ENCODE results near the gene CDHR1. TPM values are rescaled to one million over a fixed set of nuclear protein-coding genes. Genes with fewer than 3 reads are reported as not detected.
A peak's percentile ranks its signal among the peaks of the same experiment; 100 is the strongest.
"Not testable (repeated sequence)": the region's sequence is repeated elsewhere in the genome, so short reads cannot be mapped to it uniquely, and the experiment has no call there.

The CDHR1 gene
- 0.13 TPM for total RNA-seq

DNA sequence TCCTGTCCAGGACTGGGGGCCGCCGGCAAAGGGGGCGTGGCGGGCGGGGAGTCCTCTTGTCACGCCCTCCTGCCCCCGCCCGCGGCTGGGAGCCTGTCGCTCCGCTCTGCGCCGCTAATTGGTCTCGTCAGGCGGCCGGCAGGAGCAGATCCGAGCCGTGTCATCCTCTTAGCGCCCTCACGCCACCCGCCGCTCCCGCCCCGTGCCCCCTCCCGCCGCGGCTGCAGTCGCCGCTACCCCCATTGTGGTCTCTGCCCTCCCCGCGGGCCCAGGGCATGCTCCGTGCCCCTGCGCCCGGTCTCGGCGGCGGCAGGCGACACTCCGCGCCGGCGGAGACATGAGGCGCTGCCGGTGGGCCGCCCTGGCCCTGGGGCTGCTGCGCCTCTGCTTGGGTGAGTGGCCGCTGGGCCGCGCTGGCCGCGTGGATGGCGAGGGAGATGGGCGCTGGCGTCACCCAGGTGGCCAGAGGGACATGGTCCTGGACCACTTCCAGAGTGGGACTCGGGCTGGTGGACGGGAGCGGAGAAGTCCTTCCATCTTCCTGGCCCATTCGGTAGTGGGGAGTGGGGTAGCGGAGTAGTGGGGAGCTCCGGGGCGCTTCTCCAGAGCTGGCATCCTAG lies at the start of gene CDHR1:
TSS of gene CDHR1 (plus strand) at position 114 of the 620 bp plus-strand sequence. CDS start at position 338, 224 bp downstream.
- DNase-seq (ENCODE audit: low spot score) (no peak), ATAC-seq (peak; percentile 55)

DNA sequence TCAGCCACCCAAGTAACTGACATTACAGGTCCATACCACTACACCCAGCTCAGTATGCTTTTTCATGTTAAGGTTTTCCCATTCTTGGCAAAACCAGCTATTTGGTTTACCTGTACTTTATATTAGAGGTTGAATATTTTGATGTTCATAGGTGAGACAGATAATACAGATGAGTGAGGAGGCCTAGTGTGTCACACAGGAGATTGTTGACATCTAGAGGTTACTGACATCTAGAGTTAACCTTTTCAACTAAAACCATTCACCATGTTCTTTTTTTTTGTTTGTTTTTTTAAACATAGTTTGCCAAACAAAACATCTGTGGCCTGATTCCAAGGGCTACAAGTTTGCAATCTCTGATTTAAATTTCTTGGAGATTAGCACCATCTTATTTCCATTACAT lies 47.0 kb upstream of the CDHR1 start:
- DNase-seq (ENCODE audit: low spot score): no peak
- ATAC-seq: peak; percentile 55

DNA sequence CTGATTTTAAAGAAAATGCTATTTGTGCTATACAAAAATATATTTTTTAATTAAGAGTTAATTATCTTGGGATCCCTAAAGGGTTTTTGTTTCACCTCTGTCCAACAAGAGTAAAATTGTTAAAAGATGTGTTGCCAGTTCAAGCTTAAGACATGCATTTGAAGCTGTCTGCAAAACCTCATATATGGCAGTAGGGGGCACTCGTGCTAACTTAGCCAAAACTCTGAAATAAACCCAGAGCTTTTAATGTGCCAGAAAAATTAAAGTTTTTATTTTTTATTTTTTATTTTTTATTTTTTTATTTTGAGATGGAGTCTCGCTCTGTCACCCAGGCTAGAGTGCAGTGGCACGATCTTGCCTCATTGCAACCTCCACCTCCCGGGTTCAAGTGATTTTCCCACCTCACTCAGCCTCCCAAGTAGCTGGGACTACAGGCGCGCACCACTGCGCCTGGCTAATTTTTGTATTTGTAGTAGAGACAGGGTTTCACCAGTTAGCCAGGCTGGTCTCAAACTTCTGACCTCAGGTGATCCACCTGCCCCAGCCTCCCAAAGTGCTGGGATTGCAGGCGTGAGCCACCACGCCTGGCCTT lies 46.2 kb upstream of the CDHR1 start:
- ATAC-seq: peak; percentile 72
- DNase-seq (ENCODE audit: low spot score): not testable (repeated sequence)

- DNase-seq (ENCODE audit: low spot score) (no peak), ATAC-seq (no peak)
Observed at GRCh38 chr10:84149854-84150253, 44.5 kb upstream of the CDHR1 start.

DNA sequence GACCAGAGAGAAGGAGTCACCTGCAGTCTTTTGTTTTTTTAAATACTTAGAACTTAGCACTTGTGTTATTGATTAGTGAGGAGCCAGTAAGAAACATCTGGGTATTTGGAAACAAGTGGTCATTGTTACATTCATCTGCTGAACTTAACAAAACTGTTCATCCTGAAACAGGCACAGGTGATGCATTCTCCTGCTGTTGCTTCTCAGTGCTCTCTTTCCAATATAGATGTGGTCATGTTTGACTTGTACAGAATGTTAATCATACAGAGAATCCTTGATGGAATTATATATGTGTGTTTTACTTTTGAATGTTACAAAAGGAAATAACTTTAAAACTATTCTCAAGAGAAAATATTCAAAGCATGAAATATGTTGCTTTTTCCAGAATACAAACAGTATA lies 41.6 kb upstream of the CDHR1 start:
- DNase-seq (ENCODE audit: low spot score) (no peak), ATAC-seq (no peak)

GRCh38 chr10:84155521-84155920 lies 38.8 kb upstream of the CDHR1 start:
- ATAC-seq (no peak), DNase-seq (ENCODE audit: low spot score) (no peak)

- DNase-seq (ENCODE audit: low spot score) (no peak), ATAC-seq (no peak)
Observed at GRCh38 chr10:84156009-84156408, 38.3 kb upstream of the CDHR1 start.

- no peak for DNase-seq (ENCODE audit: low spot score)
- ATAC-seq: peak; percentile 43
Observed at GRCh38 chr10:84156768-84157167, 37.6 kb upstream of the CDHR1 start.

GRCh38 chr10:84158061-84158460 lies 36.3 kb upstream of the CDHR1 start:
- ATAC-seq: no peak
- no peak for DNase-seq (ENCODE audit: low spot score)

DNA sequence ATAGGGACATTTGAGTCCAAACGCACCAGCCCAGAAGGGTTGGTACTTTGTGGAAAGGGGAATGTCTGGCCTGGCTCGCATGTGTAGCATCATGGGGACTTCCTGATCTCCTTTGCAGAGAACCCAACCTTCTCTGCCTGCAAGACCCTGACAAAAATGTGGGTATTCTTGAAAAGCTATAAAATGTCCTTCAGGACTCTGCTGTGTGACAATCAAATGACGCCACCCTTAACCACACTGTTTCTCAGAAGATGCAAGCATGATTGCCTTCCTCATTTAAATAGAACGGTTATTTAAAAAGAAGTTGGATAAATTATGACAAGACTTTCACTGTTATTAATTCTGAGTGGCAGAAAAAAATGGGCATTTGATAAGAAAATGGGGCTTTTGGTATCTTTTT lies 35.8 kb upstream of the CDHR1 start:
- ATAC-seq (peak; percentile 15), DNase-seq (ENCODE audit: low spot score) (no peak)

GRCh38 chr10:84159076-84159685 lies 35.2 kb upstream of the CDHR1 start:
- ATAC-seq: peak; percentile 42
- DNase-seq (ENCODE audit: low spot score): no peak

DNA sequence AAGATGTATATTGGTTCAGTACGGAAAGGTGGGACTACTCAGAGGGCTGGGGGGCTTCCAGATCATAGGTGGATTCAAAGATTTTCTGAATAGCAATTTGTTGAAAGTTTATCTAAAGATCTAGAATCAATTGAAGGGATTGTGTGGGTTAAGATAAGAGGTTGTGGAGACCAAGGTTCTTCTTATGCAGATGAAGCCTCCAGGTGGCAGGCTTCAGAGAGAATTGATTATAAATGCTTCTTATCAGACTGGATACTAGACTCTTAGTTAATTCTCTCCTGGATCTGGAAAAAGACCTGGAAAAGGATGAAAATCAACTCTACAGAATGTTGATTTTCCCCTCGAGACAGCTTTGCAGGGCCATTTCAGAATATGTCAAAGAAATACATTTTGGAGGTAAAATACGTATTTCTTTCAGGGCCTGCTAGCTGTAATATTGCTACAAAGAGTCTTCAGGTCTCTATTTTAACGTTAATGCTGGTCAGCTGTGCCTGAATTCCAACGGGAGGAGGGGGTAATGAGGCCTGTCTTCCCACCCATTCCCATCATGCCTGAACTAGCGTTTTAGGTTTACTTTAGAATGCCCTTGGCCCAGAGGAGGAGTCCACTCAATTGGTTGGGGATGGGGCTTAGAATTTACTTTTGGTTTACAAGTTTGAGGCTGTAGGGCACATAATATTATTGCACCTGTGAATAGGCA lies 33.5 kb upstream of the CDHR1 start:
- no peak for ATAC-seq

GRCh38 chr10:84163996-84164395 lies 30.3 kb upstream of the CDHR1 start:
- no peak for ATAC-seq
- no peak for DNase-seq (ENCODE audit: low spot score)

More for the DNA sequence above, 33.5 kb upstream of the CDHR1 start:
- DNase-seq (ENCODE audit: low spot score): no peak

GRCh38 chr10:84164442-84164841 lies 29.9 kb upstream of the CDHR1 start:
- DNase-seq (ENCODE audit: low spot score) (no peak), ATAC-seq (no peak)

GRCh38 chr10:84166620-84167288 lies 27.6 kb upstream of the CDHR1 start:
- ATAC-seq (no peak), DNase-seq (ENCODE audit: low spot score) (no peak)

DNA sequence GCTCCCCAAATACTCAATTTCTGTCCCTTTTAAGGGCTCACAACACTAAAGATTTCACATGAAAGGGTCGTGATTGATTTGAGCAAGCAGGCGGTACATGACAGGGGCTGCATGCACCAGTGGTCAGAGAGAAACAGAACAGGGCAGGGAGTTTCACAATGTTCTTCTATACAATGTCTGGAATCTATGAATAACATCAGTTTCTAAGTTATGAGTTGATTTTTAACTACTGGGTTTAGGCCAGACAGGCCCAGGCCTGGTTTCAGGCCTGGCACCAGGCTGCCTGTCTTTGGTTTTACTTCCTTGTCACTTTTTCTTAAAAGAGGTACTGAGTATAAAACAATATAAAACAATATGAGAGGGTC lies 27.1 kb upstream of the CDHR1 start:
- not testable (repeated sequence) for DNase-seq (ENCODE audit: low spot score); ATAC-seq

DNA sequence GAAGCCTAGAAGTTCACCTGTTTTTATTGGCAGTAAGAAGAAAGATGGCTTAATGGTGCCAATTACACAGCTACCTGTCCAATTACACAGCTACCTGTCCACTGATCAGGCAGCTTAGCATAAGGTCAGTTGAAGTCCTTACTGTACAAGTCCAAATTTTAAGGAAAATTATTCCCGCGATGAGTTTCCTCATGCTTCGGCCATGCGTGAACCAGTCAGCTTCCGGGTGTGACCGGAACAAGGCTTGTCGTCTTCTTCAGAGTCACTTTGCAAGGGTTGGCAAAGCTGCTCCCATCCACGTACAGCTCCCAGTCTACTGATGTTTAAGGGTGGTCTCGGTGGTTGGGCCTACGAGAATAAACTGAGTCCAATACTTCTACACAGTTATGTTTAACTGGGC lies 26.0 kb upstream of the CDHR1 start:
- ATAC-seq; DNase-seq (ENCODE audit: low spot score): not testable (repeated sequence)

DNA sequence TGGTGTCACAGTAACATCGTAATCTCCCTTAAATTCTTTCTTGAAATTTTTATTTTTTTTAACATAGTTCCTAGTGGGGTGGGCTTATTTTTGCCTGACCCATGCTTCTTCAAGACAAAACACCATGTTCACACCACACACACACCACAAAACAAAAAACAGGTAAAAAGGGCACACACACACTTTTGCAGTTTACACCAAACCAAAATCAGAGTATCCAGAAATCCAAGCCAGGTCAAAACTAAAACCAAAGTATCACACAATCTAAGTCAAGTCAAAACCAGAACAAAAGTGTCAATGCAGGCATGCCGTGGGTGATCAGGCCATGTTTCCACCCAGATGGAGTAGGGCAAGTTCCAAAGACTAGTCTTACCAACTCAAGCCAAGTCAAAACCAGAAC lies 23.1 kb upstream of the CDHR1 start:
- not testable (repeated sequence) for DNase-seq (ENCODE audit: low spot score); ATAC-seq

- not testable (repeated sequence) for DNase-seq (ENCODE audit: low spot score); ATAC-seq
Observed at GRCh38 chr10:84171700-84172466, 22.5 kb upstream of the CDHR1 start.
